PFSK-1 (cell line): ENCODE data around the gene ZBTB6.

Experiments
- FOXP2 ChIP-seq: optimal IDR thresholded peaks from 2 replicates; pipeline ENCODE3; 2011; ENCODE audit warnings: borderline replicate concordance, control low read depth, inconsistent platforms; ENCODE audit not compliant: insufficient read depth; ENCODE audit errors: extremely low read length, extremely low read depth
- POLR2AphosphoS5 ChIP-seq: IDR thresholded peaks from 2 replicates; pipeline ENCODE4 v1.6.1; 2012; ENCODE audit warnings: low read depth, mild to moderate bottlenecking, control low read depth, low read length, moderate library complexity
- SIN3A ChIP-seq: IDR thresholded peaks from 2 replicates; pipeline ENCODE4 v1.6.1; 2012; ENCODE audit warnings: mild to moderate bottlenecking, low read length, moderate library complexity, borderline replicate concordance; ENCODE audit not compliant: insufficient read depth
- TAF1 ChIP-seq: IDR thresholded peaks from 2 replicates; pipeline ENCODE4 v1.6.1; 2012; ENCODE audit warnings: low read length, control low read depth, borderline replicate concordance; ENCODE audit not compliant: insufficient read depth
- TF ChIP-seq, protein P1 (sequence below), 2 experiments: IDR thresholded peaks; 2 replicates each; pipeline versions ENCODE4 v1.6.1 to v1.8.0; 2011 to 2012; ENCODE audit warnings: low read depth in 2 of 2, low read length in 2 of 2, control low read depth in 1 of 2, inconsistent platforms in 1 of 2, mild to moderate bottlenecking in 1 of 2, moderate library complexity in 1 of 2; ENCODE audit not compliant: insufficient read depth in 1 of 2

Gene ZBTB6

GRCh38 chr9:122904823-122905710, 8.1 kb downstream of the ZBTB6 start, which contains the start of gene RC3H2:
Gene RC3H2 (minus strand): TSS chr9:122905359. CDS start chr9:122897509, 7,850 bp downstream.
- peak; percentile 85 for TF ChIP-seq POLR2AphosphoS5
- TF ChIP-seq, protein P1, sequence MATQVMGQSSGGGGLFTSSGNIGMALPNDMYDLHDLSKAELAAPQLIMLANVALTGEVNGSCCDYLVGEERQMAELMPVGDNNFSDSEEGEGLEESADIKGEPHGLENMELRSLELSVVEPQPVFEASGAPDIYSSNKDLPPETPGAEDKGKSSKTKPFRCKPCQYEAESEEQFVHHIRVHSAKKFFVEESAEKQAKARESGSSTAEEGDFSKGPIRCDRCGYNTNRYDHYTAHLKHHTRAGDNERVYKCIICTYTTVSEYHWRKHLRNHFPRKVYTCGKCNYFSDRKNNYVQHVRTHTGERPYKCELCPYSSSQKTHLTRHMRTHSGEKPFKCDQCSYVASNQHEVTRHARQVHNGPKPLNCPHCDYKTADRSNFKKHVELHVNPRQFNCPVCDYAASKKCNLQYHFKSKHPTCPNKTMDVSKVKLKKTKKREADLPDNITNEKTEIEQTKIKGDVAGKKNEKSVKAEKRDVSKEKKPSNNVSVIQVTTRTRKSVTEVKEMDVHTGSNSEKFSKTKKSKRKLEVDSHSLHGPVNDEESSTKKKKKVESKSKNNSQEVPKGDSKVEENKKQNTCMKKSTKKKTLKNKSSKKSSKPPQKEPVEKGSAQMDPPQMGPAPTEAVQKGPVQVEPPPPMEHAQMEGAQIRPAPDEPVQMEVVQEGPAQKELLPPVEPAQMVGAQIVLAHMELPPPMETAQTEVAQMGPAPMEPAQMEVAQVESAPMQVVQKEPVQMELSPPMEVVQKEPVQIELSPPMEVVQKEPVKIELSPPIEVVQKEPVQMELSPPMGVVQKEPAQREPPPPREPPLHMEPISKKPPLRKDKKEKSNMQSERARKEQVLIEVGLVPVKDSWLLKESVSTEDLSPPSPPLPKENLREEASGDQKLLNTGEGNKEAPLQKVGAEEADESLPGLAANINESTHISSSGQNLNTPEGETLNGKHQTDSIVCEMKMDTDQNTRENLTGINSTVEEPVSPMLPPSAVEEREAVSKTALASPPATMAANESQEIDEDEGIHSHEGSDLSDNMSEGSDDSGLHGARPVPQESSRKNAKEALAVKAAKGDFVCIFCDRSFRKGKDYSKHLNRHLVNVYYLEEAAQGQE (IDR thresholded peaks at IDR 0.05; ENCODE audit: insufficient read depth in 1 of 2, low read depth in 2 of 2, low read length in 2 of 2), result no peak
- TF ChIP-seq FOXP2, result no peak
- peak; percentile 10; the same call in 1 of the 2 replicates for TF ChIP-seq SIN3A
- peak; percentile 55; the same call in 1 of the 2 replicates for TF ChIP-seq TAF1

DNA sequence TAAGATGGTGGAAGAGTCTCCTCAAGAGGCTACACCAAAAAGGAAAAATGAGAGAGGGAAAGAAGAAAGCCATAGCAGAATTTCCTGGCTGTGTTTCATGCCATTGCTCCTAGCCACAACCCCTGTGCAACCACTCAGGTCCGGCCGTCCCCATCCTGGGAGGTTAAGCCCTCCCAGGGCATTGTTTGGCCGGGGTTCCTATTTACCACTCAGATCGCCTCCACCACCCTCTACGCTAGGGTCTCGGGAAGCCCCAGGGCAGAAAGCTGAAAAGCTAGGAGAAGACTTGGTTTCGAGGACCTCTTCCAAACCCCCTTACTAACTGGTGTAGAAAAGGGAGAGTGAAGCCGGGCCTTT, 8.7 kb downstream of the ZBTB6 start:
- TF ChIP-seq TAF1, result no peak
- TF ChIP-seq, protein P1 (IDR thresholded peaks at IDR 0.05; ENCODE audit: insufficient read depth in 1 of 2, low read depth in 2 of 2, low read length in 2 of 2), result no peak
- TF ChIP-seq POLR2AphosphoS5, result no peak
- no peak for TF ChIP-seq SIN3A
- no peak for TF ChIP-seq FOXP2

DNA sequence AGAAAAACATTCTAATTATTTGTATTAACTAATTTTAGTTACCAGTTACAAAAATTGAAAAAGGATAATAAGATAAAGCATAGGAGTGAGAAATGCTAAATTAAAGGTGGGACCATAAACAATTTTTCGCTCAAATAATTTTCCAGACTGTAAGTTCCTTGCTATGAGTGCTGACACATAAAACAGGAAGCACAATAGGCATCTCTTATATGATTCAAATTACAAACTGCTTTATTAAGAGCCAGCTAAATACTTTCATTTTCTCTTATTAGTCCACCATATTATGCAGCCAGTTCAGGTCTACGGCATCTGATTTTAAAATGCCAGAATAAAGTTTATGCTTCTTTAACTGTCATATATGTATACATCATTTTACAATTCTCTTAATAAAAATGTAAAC, 12.3 kb downstream of the ZBTB6 start:
- TF ChIP-seq SIN3A (no peak), TAF1 (no peak), POLR2AphosphoS5 (no peak), FOXP2 (no peak)
- TF ChIP-seq, protein P1 (IDR thresholded peaks at IDR 0.05; ENCODE audit: insufficient read depth in 1 of 2, low read depth in 2 of 2, low read length in 2 of 2), result no peak

DNA sequence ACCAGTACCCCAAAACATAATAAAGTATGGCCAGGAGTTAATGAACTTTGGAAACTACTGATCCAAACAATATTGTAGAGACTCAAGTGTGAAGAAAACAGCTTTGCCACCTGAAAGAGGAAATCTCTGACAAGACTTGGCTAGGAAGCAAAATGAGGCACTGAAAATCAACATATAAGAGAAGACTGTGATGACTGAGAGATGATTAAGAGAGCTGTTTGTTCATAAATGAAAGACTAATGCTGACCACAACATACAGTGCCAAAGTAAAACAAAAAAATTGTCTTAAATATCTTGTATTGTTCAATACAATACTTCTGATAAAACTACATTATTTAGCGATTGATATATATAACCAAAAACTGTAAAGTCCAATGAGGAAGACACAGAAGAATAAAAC, 15.2 kb downstream of the ZBTB6 start:
- no peak for TF ChIP-seq SIN3A
- no peak for TF ChIP-seq FOXP2
- no peak for TF ChIP-seq TAF1
- TF ChIP-seq POLR2AphosphoS5, result no peak
- TF ChIP-seq, protein P1 (IDR thresholded peaks at IDR 0.05; ENCODE audit: insufficient read depth in 1 of 2, low read depth in 2 of 2, low read length in 2 of 2), result no peak
